HCT116 (cell line): ENCODE data around the gene NLE1.

ENCODE experiments used
- CTCF ChIP-seq, 3 experiments: fragments of 200-600 bp in 1 of 3; sonication (generic) in 1 of 3; IDR thresholded peaks in 2 of 3; conservative IDR thresholded peaks in 1 of 3; 2 replicates each; pipeline ENCODE4 v1.5.1; 2012 to 2017; ENCODE audit warnings: low read depth in 2 of 3, low read length in 2 of 3, antibody characterized with exemption in 1 of 3, borderline replicate concordance in 1 of 3, control low read depth in 1 of 3, mild to moderate bottlenecking in 1 of 3, mixed read lengths in 1 of 3, mixed run types in 1 of 3, moderate library complexity in 1 of 3; ENCODE audit not compliant: insufficient read depth in 1 of 3
- EGR1 ChIP-seq: IDR thresholded peaks from 2 replicates; pipeline ENCODE4 v1.6.1; 2012; ENCODE audit warnings: low read depth
- EZH2 ChIP-seq: fragments of 200-600 bp; sonication (generic); IDR thresholded peaks from 2 replicates; pipeline ENCODE4 v1.6.1; 2017; ENCODE audit warnings: antibody characterized with exemption, mixed run types
- JUND ChIP-seq: IDR thresholded peaks from 2 replicates; pipeline ENCODE4 v1.6.1; 2012
- POLR2A ChIP-seq: IDR thresholded peaks from 2 replicates; pipeline ENCODE4 v1.7.0; 2011; ENCODE audit warnings: borderline replicate concordance; ENCODE audit not compliant: insufficient read depth, insufficient read length; ENCODE audit errors: extremely low read depth
- POLR2AphosphoS5 ChIP-seq: IDR thresholded peaks from 2 replicates; pipeline ENCODE4 v1.6.1; 2011; ENCODE audit warnings: mild to moderate bottlenecking, low read depth, low read length, moderate library complexity
- SIN3A ChIP-seq: IDR thresholded peaks from 2 replicates; pipeline ENCODE4 v1.6.1; 2012; ENCODE audit warnings: low read depth
- TCF7L2 ChIP-seq: IDR thresholded peaks from 2 replicates; pipeline ENCODE4 v1.7.0; 2011; ENCODE audit warnings: borderline replicate concordance, inconsistent platforms; ENCODE audit not compliant: insufficient read depth, insufficient read length; ENCODE audit errors: extremely low read depth
- TF ChIP-seq, protein P1 (sequence below): IDR thresholded peaks from 2 replicates; pipeline ENCODE4 v1.6.1; 2012
- TF ChIP-seq, protein P2 (sequence below): IDR thresholded peaks from 2 replicates; pipeline ENCODE4 v1.6.1; 2011; ENCODE audit warnings: mild to moderate bottlenecking, low read length, moderate library complexity; ENCODE audit not compliant: insufficient replicate concordance; ENCODE audit errors: extremely low read depth

GRCh38 chr17:35130392-35130791 lies 11.7 kb downstream of the NLE1 start:
- TF ChIP-seq CTCF (IDR thresholded peaks at IDR 0.05 in 2 of 3, conservative IDR thresholded peaks at IDR 0.05 in 1 of 3; ENCODE audit: borderline replicate concordance in 1 of 3, insufficient read depth in 1 of 3, low read depth in 2 of 3, low read length in 2 of 3) (no peak), TCF7L2 (no peak), EZH2 (no peak), POLR2AphosphoS5 (no peak), POLR2A (no peak), SIN3A (no peak), JUND (no peak), EGR1 (no peak)
- TF ChIP-seq, protein P1, sequence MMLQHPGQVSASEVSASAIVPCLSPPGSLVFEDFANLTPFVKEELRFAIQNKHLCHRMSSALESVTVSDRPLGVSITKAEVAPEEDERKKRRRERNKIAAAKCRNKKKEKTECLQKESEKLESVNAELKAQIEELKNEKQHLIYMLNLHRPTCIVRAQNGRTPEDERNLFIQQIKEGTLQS, result no peak
- TF ChIP-seq, protein P2, sequence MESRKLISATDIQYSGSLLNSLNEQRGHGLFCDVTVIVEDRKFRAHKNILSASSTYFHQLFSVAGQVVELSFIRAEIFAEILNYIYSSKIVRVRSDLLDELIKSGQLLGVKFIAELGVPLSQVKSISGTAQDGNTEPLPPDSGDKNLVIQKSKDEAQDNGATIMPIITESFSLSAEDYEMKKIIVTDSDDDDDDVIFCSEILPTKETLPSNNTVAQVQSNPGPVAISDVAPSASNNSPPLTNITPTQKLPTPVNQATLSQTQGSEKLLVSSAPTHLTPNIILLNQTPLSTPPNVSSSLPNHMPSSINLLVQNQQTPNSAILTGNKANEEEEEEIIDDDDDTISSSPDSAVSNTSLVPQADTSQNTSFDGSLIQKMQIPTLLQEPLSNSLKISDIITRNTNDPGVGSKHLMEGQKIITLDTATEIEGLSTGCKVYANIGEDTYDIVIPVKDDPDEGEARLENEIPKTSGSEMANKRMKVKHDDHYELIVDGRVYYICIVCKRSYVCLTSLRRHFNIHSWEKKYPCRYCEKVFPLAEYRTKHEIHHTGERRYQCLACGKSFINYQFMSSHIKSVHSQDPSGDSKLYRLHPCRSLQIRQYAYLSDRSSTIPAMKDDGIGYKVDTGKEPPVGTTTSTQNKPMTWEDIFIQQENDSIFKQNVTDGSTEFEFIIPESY, result no peak
